ENCODE data around the gene EHMT1. TPM values are rescaled to one million over a fixed set of nuclear protein-coding genes. Genes with fewer than 3 reads are reported as not detected.

Gene EHMT1
- total and polyA plus RNA-seq, 9 of the 15 experiments (the other 6 are each of a cell fraction or from before 2014, with no cell fraction given) = 2.2 to 76.0 (median 36.4) TPM

DNA sequence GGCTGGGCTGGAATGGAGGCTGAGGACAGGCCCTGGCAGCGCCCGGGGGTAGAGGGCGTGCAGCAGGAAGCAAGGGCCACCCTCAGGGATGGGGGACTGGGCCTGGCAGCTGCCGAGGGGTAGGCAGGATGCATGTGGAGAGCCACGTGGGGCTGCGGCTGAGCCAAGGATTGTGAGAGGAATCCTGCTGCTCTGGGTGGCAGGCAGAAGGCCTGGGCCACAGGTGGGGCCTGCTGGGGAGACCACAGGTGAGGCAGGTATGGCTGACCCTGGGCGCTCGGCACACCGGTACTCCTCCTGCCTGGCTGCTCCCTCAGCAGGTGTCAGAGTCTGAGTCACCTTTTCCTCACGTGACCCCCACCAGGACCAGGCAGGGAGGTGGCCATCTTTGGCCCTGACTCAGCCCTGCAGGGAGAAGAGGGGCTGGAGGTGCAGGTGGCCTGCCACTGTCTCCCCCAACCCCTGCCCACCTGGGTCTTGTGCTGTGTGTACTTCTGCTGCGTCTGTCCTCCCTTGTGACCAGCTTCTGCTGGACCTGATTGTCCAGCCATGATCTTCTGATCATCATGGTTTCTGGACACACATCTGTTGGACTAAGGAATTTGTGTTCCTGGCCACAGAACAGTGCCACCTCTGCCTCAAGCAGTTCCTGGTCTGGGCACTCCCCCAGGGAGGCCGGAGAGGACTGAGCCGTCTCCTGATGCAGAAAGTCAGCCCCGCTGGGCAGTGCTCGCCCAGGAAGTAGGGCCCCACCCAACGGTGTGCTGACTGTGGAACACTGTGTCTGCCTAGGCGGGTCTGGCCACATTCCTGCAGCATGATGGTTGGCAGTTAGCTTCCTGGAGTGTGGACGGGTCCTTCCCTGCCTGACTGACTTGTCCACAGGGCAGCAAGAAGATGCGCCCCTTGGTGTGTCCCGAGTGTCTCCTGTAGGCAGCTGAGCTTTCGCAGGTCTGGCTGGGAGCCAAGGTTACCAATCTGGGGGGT is 6.9 kb upstream of the EHMT1 start (continued):
- TF ChIP-seq, protein P1, sequence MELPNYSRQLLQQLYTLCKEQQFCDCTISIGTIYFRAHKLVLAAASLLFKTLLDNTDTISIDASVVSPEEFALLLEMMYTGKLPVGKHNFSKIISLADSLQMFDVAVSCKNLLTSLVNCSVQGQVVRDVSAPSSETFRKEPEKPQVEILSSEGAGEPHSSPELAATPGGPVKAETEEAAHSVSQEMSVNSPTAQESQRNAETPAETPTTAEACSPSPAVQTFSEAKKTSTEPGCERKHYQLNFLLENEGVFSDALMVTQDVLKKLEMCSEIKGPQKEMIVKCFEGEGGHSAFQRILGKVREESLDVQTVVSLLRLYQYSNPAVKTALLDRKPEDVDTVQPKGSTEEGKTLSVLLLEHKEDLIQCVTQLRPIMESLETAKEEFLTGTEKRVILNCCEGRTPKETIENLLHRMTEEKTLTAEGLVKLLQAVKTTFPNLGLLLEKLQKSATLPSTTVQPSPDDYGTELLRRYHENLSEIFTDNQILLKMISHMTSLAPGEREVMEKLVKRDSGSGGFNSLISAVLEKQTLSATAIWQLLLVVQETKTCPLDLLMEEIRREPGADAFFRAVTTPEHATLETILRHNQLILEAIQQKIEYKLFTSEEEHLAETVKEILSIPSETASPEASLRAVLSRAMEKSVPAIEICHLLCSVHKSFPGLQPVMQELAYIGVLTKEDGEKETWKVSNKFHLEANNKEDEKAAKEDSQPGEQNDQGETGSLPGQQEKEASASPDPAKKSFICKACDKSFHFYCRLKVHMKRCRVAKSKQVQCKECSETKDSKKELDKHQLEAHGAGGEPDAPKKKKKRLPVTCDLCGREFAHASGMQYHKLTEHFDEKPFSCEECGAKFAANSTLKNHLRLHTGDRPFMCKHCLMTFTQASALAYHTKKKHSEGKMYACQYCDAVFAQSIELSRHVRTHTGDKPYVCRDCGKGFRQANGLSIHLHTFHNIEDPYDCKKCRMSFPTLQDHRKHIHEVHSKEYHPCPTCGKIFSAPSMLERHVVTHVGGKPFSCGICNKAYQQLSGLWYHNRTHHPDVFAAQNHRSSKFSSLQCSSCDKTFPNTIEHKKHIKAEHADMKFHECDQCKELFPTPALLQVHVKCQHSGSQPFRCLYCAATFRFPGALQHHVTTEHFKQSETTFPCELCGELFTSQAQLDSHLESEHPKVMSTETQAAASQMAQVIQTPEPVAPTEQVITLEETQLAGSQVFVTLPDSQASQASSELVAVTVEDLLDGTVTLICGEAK (IDR thresholded peaks at IDR 0.05) = no peak
- TF ChIP-seq, protein P1 (CRISPR knock-in tag; IDR thresholded peaks at IDR 0.05) = no peak
- TF ChIP-seq ZNF699 (CRISPR knock-in tag; IDR thresholded peaks at IDR 0.05; ENCODE audit: insufficient replicate concordance) (no peak), ZNF134 (CRISPR knock-in tag; conservative IDR thresholded peaks at IDR 0.05) (no peak), ZNF707 (CRISPR knock-in tag; conservative IDR thresholded peaks at IDR 0.05) (no peak), TEAD1 (CRISPR knock-in tag; IDR thresholded peaks at IDR 0.05) (peak in 1 of 2 experiments; percentile 56; a peak in 1 of 4 replicates), ZEB2 (IDR thresholded peaks at IDR 0.05) (no peak), ZNF311 (CRISPR knock-in tag; IDR thresholded peaks at IDR 0.05) (no peak), FOXM1 (IDR thresholded peaks at IDR 0.05; ENCODE audit: low read depth) (no peak), FOXM1 (CRISPR knock-in tag; IDR thresholded peaks at IDR 0.05; ENCODE audit: low read depth) (no peak), U2AF1 (optimal IDR thresholded peaks at IDR 0.05; ENCODE audit: low read depth, low read length) (no peak)
- TF ChIP-seq, protein P2, sequence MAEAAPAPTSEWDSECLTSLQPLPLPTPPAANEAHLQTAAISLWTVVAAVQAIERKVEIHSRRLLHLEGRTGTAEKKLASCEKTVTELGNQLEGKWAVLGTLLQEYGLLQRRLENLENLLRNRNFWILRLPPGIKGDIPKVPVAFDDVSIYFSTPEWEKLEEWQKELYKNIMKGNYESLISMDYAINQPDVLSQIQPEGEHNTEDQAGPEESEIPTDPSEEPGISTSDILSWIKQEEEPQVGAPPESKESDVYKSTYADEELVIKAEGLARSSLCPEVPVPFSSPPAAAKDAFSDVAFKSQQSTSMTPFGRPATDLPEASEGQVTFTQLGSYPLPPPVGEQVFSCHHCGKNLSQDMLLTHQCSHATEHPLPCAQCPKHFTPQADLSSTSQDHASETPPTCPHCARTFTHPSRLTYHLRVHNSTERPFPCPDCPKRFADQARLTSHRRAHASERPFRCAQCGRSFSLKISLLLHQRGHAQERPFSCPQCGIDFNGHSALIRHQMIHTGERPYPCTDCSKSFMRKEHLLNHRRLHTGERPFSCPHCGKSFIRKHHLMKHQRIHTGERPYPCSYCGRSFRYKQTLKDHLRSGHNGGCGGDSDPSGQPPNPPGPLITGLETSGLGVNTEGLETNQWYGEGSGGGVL (CRISPR knock-in tag; IDR thresholded peaks at IDR 0.05) = no peak
- TF ChIP-seq, protein P3, sequence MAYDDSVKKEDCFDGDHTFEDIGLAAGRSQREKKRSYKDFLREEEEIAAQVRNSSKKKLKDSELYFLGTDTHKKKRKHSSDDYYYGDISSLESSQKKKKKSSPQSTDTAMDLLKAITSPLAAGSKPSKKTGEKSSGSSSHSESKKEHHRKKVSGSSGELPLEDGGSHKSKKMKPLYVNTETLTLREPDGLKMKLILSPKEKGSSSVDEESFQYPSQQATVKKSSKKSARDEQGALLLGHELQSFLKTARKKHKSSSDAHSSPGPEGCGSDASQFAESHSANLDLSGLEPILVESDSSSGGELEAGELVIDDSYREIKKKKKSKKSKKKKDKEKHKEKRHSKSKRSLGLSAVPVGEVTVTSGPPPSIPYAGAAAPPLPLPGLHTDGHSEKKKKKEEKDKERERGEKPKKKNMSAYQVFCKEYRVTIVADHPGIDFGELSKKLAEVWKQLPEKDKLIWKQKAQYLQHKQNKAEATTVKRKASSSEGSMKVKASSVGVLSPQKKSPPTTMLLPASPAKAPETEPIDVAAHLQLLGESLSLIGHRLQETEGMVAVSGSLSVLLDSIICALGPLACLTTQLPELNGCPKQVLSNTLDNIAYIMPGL (CRISPR knock-in tag; IDR thresholded peaks at IDR 0.05) = no peak
